HG03039 (cell line): ENCODE data around the gene WDR81.
"Not testable (repeated sequence)": the region's sequence is repeated elsewhere in the genome, so short reads cannot be mapped to it uniquely, and the experiment has no call there.

Source experiments
- ATAC-seq: cut with Tn5 transposase; IDR thresholded peaks from one replicate; pipeline ENCODE4 v1.9.1; 2021; ENCODE audit warnings: mild to moderate bottlenecking, moderate library complexity; ENCODE audit not compliant: unreplicated experiment

The WDR81 gene

DNA sequence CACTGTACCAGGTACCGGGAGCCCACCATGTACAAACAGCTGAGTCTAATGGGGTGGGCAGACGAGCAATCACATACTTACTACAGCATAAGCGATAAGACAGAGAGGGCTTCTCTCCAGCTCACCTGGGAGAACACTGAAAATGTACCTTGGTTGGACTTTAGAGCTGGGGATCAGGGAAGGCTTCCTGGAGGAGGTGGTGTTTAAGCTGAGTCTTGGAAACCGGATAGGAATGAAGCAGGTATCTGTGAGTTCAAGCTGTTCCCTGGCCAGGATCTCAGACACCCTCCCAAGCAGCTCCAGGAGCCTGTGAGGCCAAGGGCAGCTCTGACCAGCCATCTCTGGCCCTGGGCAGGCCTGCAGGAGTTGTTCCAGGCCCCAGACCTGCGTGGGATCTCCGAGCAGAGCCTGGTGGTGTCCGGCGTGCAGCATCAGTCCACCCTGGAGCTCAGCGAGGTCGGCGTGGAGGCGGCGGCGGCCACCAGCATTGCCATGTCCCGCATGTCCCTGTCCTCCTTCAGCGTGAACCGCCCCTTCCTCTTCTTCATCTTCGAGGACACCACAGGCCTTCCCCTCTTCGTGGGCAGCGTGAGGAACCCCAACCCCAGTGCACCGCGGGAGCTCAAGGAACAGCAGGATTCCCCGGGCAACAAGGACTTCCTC lies 29.4 kb downstream of the WDR81 start:
- no peak for ATAC-seq

DNA sequence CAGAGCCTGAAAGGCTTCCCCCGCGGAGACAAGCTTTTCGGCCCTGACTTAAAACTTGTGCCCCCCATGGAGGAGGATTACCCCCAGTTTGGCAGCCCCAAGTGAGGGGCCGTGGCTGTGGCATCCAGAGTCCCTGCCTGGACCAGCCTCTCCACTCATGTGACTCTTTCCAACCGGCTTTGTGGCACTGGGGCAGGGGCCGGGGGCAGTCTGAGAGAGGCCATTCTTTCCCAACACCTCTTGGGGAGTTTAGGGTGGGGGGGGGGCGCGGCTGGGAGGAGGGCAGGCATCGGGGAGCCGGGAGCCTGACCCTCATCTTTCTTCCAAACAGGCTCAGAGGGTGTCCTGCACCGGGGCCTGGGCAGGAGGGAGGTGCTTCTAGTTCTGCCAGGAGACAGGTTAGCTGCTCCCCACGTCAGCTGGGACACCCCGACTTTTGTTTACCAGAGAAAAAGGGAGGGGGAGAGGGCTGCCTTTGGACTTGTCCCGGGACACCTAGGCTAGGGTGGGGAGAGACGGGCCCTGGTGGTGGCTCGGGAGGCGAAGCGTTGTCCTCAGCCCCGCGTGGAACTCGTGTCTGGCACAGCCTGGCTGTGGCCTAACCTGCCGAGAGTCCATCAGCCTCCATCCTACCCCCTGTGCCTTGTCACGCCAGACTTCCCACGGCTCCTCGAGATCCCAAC lies 30.1 kb downstream of the WDR81 start:
- ATAC-seq = no peak

DNA sequence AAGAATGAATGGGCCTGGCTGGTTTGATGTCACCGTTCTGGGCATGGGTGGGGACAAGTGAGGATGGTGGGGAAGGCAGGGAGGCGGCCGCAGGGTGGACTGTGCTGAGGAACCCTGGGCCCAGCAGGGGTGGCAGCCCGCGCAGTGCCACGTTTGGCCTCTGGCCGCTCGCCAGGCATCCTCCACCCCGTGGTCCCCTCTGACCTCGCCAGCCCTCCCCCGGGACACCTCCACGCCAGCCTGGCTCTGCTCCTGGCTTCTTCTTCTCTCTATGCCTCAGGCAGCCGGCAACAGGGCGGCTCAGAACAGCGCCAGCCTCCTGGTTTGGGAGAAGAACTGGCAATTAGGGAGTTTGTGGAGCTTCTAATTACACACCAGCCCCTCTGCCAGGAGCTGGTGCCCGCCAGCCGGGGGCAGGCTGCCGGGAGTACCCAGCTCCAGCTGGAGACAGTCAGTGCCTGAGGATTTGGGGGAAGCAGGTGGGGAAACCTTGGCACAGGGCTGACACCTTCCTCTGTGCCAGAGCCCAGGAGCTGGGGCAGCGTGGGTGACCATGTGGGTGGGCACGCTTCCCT lies 30.8 kb downstream of the WDR81 start:
- ATAC-seq = no peak

DNA sequence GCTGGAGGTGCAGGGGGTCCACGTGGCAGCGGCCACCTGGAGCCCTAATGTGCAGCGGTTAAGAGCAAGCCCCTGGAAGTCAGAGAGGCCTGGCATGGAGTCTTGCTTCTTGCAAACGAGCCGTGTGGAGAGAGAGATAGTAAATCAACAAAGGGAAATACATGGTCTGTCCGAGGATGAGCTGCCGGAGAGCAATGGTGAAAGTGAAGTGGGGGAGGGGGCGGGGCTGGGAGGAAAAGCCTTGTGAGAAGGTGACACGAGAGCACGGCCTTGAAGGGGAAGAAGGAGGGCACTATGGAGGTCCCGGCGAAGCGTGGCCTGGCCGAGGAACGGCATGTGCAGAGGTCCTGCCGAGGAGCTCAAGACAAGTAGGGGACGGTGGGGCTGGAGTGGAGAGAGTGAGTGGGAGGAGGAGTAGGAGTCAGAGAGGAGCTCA lies 31.3 kb downstream of the WDR81 start:
- no peak for ATAC-seq

DNA sequence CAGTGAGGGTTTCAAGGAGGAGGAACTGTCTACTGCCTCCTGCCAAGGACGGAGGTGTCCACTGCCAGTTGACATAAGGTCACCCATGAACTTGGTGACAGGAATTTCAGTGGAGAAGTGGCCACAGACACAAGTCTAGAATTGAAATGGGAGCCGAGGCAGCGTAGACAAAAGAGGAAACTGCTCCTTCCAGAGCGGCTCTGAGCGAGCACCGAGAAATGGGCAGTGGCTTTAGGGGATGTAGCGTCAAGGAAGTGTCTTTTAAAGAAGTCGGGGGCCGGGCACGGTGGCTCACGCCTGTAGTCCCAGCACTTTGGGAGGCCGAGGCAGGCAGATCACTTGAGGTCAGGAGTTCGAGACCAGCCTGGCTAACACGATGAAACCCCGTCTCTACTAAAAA lies 34.3 kb downstream of the WDR81 start:
- no peak for ATAC-seq

DNA sequence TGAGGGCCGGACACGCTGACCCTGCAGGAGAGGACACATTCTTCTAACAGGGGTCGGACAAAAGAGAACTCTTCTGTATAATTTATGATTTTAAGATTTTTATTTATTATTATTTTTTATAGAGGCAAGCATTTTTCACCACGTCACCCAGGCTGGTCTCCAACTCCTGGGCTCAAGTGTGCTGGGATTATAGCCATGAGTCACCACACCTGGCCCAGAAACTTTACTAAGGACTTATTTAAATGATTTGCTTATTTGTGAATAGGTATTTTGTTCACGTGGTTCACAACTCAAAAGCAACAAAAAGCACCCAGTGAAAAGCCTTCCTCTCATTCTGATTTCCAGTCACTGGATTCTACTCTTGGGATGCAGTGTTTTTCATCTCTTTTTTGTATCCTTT lies 35.0 kb downstream of the WDR81 start:
- ATAC-seq = no peak

DNA sequence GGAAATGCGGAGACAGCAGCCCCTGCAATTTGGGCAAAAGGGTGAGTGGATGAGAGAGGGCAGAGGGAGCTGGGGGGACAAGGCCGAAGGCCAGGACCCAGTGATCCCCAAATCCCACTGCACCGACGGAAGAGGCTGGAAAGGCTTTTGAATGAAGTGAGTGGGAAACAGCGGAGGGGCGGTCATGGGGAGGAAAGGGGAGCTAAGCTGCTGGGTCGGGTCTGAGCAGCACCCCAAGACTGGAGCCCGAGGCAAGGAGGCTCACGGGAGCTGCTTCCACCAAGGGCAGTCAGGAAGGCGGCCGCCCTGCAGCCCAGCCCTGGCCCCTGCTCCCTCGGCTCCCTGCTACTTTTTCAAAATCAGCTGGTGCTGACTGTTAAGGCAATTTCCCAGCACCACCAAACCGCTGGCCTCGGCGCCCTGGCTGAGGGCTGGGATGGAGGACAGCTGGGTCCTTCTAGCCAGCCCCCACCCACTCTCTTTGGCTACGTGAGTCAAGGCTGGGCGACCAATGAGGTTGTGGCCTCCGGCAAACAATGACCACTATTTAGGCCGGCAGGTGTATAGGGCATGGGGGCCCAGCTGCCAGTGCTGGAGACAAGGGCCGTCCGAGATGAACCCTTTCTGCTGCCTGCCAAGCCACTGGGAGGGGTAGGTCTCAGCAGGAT lies 37.9 kb downstream of the WDR81 start:
- ATAC-seq = no peak

DNA sequence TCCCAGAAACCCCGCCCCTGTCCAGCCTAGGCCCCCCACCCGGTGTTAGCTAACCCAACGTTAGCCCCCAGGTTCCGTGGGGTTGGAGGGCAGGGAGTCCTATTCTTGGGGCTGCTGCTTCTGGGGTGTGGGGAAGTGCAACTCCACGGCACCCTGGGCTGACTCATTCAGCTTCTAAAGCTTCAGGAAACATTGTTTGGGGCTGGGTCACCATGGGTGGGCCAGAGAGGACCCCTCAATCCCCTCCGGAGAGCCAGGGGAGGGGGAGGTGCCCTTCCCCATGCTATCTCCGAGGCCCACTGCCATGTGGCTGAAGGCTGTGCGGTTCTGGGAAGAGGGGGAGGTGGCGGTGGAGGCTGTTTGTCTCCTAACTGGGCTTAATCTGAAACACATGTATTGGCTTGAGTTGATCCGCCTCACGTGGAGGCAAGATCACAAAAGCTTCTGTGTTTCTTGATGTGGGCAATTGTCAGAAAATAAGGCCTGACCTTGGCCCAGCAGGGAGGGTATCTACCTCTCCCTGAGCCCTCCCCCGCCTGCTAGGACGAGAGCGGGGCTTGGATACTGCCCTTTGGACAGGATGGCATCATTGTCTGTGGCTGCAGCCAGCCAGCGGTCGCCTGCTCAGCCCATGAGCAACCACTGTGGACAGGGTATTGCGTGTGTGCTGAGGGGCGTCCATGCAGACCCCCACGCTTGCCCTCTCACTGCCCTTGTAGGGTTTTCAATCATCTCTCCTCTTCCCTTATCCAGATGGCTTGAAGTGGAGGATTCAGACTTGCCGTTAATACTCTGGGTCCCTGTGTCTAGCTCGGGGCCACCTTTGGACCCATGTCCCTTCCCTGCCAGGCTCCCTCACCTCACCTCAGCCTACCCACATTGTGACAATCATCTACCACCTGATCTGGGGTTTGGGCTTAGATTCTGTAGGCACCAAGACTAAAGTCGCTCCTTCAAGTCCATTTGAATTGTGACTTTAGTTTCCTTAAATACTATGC lies 38.7 kb downstream of the WDR81 start:
- ATAC-seq = no peak

DNA sequence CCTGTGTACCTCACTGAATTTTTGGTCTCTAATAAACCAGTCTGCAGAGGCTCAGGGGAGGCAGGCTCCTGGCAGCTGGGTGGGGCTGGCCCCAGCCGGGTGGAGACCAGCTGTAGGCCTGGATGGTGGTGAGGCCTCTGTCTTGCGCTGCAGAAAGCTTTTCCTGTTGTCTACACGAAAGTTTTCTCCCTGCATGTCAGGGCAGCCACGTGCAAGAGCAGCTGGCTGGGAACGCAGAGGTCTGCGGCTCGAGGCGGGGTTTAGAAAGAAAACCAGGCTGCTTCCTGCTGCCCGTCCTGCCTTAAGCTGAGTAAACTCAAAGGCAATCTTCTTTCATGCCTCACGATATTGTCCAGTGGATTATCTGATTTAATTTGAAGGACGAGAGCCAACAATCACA lies 39.8 kb downstream of the WDR81 start:
- no peak for ATAC-seq

DNA sequence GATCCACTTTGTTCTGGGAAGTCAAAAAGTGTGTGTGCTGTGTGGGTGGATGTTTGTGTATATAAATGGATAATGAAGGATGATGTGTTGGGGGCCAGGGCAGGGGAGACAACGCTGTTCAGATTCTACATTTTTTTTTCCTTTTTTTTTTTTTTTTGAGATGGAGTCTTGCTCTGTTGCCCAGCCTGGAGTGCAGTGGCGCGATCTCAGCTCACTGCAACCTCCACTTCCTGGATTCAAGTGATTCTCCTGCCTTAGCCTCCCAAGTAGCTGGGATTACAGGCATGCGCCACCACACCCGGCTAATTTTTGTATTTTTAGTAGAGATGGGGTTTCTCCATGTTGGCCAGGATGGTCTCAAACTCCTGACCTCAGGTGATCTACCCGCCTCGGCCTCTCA lies 40.2 kb downstream of the WDR81 start:
- ATAC-seq = not testable (repeated sequence)

DNA sequence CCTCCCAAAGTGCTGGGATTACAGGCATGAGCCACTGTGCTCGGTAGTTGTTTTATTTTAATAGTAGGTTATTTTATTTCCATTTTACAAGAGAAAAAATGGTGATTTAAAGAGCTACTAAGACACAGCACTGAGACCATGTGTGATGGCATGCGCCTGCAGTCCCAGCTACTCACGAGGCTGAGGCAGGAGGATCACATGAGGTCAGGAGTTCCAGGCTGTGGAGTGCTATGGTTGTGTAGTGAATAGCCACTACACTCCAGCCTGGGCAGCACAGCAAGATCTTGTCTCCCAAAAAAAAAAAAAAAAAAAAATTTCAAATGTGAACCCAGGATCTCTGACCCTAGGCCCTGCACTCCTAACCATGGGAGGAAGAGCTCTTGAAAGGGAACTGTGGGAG lies 41.1 kb downstream of the WDR81 start:
- no peak for ATAC-seq

DNA sequence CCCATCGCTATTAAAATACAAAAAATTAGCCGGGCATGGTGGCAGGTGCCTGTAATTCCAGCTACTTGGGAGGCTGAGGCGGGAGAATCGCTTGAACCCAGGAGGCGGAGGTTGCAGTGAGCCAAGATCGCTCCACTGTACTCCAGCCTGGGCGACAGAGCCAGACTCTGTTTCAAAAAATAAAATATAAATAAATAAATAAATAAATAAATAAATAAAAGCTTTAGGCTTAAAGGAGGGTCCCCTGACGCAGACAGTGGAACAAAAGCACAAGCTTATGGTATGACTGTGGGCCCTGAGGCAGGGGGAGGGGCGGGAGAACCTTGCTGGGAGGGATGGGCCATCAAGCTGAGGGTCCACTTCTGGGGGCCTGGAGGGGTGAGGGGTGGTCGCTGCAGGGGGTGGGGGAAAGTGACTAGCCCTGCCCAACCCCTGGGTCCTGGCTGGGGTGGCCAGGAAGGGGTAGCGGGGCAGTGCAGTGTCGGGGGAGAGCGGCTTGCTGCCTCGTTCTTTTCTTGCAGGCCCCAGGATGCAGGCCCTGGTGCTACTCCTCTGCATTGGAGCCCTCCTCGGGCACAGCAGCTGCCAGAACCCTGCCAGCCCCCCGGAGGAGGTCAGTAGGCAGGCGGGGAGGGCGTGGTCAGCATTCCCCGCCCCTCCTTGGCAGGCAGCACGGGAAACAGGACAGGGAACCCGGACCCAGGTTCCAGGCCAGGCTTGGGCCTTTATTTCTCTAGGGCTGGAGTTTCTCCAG lies 42.1 kb downstream of the WDR81 start:
- no peak for ATAC-seq

DNA sequence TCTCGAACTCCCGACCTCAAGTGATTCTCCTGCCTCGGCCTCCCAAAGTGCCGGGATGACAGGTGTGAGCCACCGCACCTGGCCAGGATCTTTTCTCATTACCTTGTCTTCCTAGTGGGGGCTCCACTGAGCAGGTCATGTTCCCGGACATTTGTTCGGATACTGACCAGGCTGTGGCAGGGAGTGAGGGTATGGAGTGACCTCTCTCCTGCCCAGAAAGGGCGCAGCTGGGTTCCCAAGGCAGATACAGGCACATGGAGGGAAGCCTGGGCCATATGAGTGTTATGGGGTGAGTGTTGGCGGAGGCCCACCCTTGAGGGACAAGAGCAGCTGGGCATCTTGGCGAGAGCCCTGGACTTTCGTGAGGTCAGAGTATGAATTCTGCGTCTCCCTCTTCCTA lies 42.9 kb downstream of the WDR81 start:
- no peak for ATAC-seq

DNA sequence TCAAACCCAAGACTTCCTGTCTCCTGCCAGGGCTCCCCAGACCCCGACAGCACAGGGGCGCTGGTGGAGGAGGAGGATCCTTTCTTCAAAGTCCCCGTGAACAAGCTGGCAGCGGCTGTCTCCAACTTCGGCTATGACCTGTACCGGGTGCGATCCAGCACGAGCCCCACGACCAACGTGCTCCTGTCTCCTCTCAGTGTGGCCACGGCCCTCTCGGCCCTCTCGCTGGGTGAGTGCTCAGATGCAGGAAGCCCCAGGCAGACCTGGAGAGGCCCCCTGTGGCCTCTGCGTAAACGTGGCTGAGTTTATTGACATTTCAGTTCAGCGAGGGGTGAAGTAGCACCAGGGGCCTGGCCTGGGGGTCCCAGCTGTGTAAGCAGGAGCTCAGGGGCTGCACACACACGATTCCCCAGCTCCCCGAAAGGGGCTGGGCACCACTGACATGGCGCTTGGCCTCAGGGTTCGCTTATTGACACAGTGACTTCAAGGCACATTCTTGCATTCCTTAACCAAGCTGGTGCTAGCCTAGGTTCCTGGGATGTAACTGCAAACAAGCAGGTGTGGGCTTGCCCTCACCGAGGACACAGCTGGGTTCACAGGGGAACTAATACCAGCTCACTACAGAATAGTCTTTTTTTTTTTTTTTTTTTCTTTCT lies 45.4 kb downstream of the WDR81 start:
- no peak for ATAC-seq

DNA sequence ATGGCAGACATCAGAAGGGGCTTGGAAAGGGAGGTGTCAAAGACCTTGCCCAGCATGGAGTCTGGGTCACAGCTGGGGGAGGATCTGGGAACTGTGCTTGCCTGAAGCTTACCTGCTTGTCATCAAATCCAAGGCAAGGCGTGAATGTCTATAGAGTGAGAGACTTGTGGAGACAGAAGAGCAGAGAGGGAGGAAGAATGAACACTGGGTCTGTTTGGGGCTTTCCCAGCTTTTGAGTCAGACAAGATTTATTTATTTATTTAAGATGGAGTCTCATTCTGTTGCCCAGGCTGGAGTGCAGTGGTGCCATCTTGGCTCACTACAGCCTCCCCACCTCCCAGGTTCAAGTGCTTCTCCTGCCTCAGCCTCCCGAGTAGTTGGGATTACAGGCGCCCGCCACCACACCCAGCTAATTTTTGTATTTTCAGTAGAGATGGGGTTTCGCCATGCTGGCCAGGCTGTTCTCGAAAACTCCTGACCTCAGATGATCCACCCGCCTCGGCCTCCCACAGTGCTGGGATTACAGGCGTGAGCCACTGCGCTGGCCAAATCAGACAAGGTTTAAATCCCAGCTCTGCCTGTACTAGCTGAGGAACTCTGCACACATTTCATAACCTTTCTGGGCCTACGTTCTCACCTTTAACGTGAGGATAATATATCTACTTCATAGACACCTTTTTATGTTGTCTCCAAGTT lies 48.6 kb downstream of the WDR81 start:
- not testable (repeated sequence) for ATAC-seq

DNA sequence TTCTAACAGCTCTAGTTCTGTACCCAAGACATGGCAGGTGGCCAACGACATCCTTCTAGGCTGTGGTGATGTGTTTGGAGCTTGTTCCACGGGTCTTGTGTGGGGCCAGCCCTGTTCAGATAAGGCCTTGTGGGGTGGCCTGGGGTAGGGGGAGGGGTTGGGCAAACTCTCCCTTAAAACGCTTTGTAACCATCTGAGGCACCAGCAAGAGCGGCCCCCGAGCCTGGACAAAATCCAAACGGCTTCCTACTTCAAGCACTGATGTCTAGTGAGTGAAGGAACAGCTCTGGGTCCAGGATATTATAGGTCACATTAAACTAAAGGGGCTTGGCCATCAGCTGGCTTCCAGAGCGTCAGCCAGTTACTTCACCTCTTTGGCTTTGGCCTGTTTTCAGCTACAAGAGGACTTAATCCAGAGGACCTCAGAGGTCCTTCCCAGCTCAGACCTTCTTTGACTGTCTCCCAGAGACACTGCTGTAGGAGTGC lies 49.2 kb downstream of the WDR81 start:
- ATAC-seq = no peak

DNA sequence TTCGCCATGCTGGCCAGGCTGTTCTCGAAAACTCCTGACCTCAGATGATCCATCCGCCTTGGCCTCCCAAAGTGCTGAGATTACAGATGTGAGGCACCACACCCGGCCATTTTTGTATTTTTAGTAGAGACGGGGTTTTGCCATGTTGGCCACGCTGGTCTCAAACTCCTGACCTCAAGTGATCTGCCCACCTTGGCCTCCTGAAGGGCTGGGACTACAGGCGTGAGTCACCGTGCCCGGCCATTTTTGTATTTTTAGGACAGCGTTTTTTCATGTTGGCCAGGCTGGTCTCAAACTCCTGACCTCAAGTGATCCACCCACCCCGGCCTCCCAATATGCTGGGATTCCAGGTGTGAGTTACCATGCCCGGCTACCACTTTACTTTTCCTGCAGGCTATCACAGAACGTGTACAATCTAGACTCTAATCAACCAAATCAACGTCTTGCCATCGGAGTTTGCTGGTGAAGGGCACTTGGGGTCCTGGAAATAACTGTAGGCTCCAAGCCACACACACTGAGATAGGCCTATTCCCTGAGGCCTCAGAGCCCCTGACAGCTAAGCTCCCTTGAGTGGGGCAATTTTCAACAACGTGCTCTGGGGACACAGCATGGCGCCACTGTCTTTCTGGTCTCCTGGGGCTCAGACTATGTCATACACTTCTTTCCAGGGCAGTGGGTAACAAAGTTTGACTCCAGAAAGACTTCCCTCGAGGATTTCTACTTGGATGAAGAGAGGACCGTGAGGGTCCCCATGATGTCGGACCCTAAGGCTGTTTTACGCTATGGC lies 50.1 kb downstream of the WDR81 start:
- ATAC-seq = no peak

DNA sequence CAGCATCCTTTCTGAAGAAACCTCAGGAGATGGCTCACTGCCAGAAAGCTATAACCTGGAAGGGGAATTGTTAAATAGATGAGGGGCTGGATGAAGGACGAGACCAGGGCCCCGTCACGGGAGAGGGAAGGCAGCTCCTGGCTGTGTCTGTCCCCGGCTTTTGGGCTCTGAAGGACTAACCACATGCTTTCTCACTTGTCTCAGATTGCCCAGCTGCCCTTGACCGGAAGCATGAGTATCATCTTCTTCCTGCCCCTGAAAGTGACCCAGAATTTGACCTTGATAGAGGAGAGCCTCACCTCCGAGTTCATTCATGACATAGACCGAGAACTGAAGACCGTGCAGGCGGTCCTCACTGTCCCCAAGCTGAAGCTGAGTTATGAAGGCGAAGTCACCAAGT lies 51.8 kb downstream of the WDR81 start:
- no peak for ATAC-seq
